ENCODE data around the gene EIF1AD.
"Not testable (repeated sequence)": the region's sequence is repeated elsewhere in the genome, so short reads cannot be mapped to it uniquely, and the experiment has no call there.

EIF1AD gene

DNA sequence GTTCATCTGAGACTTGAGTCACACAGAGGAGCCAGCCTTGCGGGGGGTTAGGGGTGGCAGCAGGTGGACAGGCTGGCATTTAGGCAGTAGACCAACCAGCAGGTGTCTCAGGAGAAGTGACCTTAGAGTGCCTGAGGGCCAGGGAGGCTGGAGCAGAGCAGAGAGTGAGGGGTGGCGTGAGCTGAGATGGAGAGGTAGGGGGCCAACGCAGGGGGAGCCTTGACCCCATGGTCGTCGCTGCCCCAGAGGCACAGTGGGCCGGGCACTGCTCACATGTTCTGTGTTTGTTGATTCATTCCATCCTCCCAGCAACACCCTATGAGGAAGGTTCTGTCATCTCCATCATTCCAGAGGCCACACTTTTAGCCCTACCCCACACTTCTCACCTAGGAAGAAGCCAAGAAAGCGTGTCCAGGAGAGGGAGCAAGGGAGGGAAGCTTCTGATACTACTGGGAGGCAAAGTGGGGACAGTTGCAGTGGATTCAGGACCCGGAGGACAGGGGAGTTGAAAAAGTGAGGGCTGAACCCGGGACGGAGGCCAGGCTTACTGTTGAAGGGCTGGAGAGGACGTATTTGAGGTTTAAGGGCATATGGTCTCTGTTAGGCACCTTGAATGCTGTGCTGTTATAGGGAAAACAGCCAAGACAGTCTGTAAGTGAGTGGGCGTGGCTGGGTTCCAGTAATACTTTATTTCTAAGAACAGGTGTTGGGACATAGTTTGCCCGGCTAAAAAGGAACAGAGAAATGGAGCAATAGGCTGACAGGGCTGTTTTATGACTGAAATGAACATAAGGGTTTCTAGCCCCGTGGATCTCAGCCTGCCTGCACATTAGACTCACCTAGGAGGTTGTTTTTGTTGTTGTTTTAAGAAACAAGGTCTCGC is 33.1 kb downstream of the EIF1AD start:
- no peak for DNase-seq (ENCODE audit: low read depth)

GRCh38 chr11:65967329-65967934 is 34.5 kb downstream of the EIF1AD start:
- DNase-seq (ENCODE audit: low read depth): no peak

DNA sequence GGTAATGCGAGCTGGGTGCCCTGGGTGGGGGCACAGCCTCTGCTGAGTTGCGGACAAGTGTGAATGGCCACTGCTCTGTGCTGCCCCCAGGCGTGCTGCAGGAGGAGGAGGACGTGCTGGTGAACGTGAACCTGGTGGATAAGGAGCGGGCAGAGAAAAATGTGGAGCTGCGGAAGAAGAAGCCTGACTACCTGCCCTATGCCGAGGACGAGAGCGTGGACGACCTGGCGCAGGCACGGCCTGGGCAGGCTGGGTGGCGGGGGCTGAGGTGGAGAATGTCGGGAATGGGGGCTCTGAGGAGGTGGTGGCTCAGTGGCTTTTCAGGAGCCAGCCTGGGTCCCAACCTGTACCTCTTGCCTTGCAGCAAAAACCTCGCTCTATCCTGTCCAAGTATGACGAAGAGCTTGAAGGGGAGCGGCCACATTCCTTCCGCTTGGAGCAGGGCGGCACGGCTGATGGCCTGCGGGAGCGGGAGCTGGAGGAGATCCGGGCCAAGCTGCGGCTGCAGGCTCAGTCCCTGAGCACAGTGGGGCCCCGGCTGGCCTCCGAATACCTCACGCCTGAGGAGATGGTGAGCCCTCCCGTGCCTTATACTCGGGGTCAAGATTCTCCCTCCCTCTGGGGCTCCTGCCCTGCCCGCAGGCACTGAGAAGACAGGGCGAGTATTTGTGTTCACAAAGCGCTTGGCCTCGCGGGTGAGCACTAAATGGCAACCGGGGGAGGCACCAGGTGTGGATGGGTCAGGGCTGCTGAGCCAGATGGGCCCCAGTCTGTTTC is 35.8 kb downstream of the EIF1AD start:
- DNase-seq (ENCODE audit: low read depth): no peak

DNA sequence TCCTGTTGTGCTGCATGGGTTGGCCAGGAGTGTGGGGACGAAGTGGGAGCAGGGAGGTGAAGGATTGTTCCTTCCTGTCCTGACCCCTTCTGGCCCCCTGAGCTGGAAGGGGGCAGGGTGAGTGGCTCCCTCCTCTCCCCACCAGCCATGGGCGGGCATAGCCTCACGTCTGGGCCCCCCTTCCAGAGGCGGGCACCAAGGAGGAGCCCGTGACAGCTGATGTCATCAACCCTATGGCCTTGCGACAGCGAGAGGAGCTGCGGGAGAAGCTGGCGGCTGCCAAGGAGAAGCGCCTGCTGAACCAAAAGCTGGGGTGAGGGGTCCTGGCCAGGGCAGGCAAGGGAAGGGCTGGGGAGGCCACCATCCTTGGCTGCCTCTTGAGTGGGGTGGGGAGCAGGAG is 37.1 kb downstream of the EIF1AD start:
- DNase-seq (ENCODE audit: low read depth): no peak

- no peak for DNase-seq (ENCODE audit: low read depth)
Observed at GRCh38 chr11:65962141-65962564, 39.8 kb downstream of the EIF1AD start.

DNA sequence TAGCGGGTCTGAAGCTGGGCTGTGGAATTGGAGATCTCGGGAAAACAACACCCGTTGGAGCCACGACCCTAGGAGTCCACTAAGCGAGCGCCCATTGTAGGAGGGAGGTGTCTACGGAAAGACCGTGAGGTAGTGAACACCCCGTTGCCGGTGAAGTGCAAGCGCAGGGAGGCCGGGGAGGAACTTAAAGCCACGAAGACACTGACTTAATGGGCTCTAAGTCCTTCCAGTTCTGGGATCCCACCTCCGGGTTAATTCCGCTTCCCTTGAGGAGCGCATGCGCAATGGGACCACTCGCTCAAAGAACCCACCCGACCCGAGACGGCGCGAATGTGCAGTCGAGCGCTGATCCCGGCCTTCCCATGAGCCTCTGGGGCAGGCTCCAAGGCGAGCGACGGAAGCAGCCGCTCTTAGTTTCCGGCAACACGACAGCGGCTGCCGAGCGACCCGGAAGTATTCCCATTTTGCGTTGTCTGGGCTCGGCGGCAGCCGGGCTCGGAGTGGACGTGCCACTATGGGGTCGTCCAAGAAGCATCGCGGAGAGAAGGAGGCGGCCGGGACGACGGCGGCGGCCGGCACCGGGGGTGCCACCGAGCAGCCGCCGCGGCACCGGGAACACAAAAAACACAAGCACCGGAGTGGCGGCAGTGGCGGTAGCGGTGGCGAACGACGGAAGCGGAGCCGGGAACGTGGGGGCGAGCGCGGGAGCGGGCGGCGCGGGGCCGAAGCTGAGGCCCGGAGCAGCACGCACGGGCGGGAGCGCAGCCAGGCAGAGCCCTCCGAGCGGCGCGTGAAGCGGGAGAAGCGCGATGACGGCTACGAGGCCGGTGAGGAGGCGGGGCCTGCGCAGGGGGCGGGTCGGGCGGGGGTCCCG is 40.5 kb downstream of the EIF1AD start, which contains the start of gene SART1:
SART1 (plus strand) TSS at position 468 of the 874 bp plus-strand sequence; CDS start at position 515, 47 bp downstream.
- DNase-seq (ENCODE audit: low read depth): peak; percentile 81

DNA sequence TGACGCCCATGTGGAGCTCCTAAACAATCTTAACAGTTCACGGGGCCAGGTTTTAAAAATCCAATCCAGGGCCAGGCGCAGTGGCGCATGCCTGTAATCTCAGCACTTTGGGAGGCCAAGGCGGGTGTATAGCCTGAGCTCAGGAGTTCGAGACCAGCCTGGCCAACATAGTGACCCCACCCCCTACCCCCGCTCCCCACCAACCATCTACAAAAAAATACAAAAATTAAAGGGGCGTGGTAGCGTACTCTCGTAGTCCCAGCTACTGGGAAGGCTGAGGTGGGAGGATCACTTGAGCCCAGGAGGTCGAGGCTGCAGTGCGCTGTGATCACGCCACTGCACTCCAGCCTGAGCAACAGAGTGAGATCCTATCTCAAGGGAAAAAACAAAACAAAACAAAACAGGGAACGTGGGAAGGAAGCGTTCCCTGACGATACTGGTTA is 41.1 kb downstream of the EIF1AD start:
- DNase-seq (ENCODE audit: low read depth): no peak

DNA sequence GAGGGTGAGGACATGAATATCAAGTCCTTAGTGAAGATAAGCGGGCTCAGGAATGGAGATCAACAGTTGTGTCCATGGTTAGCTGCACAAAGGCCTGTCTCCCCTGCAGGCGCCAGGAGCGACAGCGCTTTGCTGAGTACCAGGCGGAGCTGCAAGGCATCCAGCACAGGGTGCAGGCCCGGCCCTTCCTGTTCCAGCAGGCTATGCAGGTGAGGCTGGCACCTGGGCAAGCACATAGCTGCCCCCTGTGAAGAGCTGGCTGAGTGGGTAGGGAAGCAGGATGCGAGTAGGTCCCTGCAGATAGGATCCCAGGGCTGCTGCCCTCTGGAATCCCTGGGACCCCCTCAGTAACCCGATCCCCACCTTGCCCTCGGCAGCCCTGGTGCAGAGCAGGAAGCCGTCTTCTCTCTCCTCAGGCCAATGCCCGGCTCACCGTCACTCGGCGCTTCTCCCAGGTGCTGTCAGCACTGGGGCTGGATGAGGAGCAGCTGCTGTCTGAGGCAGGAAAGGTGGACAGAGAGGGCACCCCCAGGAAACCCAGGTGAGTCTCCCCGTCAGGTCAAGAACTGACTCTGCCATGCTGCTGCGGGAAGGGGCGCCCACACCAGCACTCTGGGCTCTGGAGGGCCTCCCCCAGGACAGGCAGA is 43.1 kb downstream of the EIF1AD start:
- no peak for DNase-seq (ENCODE audit: low read depth)

DNA sequence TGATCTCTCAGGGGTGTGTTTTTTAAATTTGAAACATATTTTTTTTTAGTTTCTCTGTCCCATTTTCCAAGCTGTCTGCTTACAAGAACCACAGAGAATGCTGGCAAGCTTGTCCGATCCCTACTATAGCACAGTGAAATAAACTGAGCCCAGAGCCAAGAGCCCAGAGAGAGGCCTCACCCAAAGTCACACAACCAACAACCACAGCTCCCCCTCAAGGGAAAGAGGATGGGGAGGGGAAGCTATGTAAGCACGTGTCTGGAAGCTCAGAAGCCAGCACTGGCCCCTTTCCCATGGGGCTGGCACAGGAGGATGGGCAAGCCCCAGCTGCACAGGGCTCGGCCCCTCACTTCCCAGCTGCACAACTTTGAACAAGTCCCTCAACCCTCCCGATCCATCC is 43.7 kb downstream of the EIF1AD start:
- no peak for DNase-seq (ENCODE audit: low read depth)

GRCh38 chr11:65954771-65955170 is 47.2 kb downstream of the EIF1AD start:
- no peak for DNase-seq (ENCODE audit: low read depth)

DNA sequence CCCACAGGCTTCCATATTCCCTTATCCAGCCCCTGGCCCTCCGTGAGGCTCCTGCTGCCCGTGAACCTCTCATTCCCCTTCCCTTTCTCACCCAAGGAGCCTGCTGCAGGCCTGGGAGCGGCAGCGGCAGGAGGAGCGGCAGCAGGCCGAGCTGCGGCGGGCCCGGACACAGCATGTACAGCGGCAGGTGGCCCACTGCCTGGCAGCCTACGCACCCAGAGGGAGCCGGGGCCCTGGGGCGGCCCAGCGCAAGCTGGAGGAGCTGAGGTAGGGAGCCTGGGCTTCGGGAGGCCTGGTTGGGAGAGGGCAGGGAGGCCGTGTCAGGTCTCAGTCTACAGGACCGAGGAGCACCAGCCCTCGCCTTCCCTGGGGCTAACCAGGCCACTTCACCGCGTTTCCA is 48.5 kb downstream of the EIF1AD start:
- no peak for DNase-seq (ENCODE audit: low read depth)

- no peak for DNase-seq (ENCODE audit: low read depth)
Observed at GRCh38 chr11:65952052-65952521, 49.9 kb downstream of the EIF1AD start.

DNA sequence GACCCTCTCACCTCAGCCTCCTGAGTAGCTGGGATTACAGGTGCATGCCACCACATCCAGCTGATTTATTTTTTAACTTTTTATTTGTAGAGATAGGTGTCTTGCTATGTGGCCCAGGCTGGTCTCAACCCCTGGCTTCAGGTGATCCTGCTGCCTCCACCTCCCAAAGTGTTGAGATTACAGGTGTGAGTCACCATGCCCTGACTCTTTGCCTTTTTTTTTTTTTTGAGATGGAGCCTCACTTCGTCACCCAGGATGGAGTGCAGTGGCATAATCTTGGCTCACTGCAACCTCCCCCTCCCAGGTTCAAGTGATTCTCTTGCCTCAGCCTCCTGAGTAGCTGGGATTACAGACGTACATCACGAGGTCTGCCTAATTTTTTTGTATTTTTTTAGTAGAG is 50.3 kb downstream of the EIF1AD start:
- not testable (repeated sequence) for DNase-seq (ENCODE audit: low read depth)

DNA sequence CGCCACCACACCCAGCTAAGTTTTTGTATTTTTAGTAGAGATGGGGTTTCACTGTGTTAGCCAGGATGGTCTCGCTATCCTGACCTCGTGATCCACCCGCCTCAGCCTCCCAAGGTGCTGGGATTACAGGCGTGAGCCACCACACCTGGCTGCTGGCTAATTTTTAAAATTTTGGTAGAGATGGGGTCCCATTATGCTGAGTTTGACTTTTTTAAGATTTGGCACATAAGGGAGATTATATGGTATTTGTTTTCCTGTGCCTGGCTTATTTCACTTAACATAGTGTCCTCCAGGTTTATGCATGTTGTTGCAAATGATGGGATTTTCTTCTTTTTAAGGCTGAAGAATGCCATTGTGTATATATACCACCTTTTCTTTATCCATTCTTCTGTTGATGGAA is 51.2 kb downstream of the EIF1AD start:
- not testable (repeated sequence) for DNase-seq (ENCODE audit: low read depth)

- DNase-seq (ENCODE audit: low read depth): no peak
Observed at GRCh38 chr11:65947603-65948125, 54.3 kb downstream of the EIF1AD start.

GRCh38 chr11:65947133-65947532 is 54.8 kb downstream of the EIF1AD start:
- no peak for DNase-seq (ENCODE audit: low read depth)

DNA sequence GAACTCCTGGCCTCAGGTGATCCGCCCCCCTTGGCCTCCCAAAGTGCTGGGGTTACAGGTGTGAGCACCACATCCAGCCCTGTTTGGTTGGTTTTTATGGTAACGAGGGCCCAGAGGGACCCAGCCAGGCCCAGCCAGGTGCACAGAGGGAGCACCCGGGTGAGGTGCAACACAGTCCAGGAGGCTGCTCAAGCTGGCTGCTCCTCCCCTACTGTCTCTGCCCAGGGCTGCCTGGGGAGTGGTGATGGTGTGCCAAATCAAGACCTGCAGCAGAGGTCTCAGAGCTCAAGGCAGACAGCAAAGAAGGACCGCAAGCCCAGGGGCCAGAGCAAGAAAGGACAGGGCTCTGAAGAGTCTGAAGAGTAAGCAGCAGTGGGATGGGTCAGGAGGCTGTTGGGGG is 55.3 kb downstream of the EIF1AD start:
- no peak for DNase-seq (ENCODE audit: low read depth)

All from GM04503 (cell line).